Erythroblast (primary cell): ENCODE measurements around the gene KCNK10.

Experiments
- GATA1 ChIP-seq: IDR thresholded peaks from 2 replicates; pipeline ENCODE4 v1.6.1; 2011; ENCODE audit warnings: low read depth, mild to moderate bottlenecking, control low read depth, low read length, moderate library complexity
- POLR2A ChIP-seq: IDR thresholded peaks from 2 replicates; pipeline ENCODE4 v1.6.1; 2011; ENCODE audit warnings: mild to moderate bottlenecking, low read length

DNA sequence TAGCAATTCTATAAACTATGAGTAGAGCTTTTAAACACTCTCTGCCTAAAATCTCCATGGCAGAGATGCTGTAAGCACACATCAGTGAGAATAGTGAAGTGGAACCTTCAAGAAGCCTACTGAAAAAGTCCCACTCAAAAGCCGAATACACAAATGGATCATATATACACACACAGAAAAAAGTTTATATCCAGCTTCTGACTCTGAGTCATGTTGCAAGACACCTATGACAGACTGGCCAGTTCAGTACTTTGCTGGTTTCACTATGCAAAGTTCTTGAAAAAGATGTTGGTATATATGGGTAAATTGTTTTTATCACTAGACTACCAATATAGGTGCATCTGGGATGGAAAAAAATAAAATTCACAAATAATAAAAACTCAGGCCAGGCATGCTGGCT, 126.1 kb downstream of the KCNK10 start:
- TF ChIP-seq POLR2A (no peak), GATA1 (no peak)
